Activated CD8-positive, alpha-beta T cell treated with anti-CD3 and anti-CD28 coated beads, Interleukin-2, amount 10 ng/mL, durations not matched to agents 7 days and 5 days (primary cell): ENCODE measurements around the gene FAM222A. TPM values are rescaled to one million over a fixed set of nuclear protein-coding genes. Genes with fewer than 3 reads are reported as not detected.
A peak's percentile ranks its signal among the peaks of the same experiment; 100 is the strongest.

Experiments
- ATAC-seq: fragments of 150-1000 bp; cut with Tn5 transposase; one replicate; pipeline ENCODE4 v1.10.0; 2021; ENCODE audit warnings: moderate library complexity
- CTCF ChIA-PET: fragments of 350-600 bp; sonication (Branson Sonifier 250); formaldehyde crosslinking; loops from one replicate; lab custom pipeline; 2021; ENCODE audit warnings: antibody characterized with exemption; lab: Charles Lee
- POLR2A ChIA-PET: fragments of 350-600 bp; sonication (Branson Sonifier 250); formaldehyde crosslinking; loops from one replicate; lab custom pipeline; 2021; ENCODE audit warnings: antibody characterized with exemption; lab: Charles Lee
- DNase-seq: peaks from one replicate; pipeline ENCODE4 v3.0.0-alpha.2; 2020
- H3K27ac Mint-ChIP-seq: one replicate; pipeline ENCODE4 v1.8.0; 2021; ENCODE audit warnings: mild to moderate bottlenecking, mixed read lengths
- H3K27me3 Mint-ChIP-seq: one replicate; pipeline ENCODE4 v1.8.0; 2021; ENCODE audit warnings: low read depth, mixed read lengths
- H3K36me3 Mint-ChIP-seq: one replicate; pipeline ENCODE4 v1.8.0; 2021; ENCODE audit warnings: low read depth, mixed read lengths
- H3K4me1 Mint-ChIP-seq: one replicate; pipeline ENCODE4 v1.8.0; 2021; ENCODE audit warnings: low read depth, mixed read lengths
- H3K4me3 Mint-ChIP-seq: one replicate; pipeline ENCODE4 v1.8.0; 2021; ENCODE audit warnings: mild to moderate bottlenecking, mixed read lengths
- H3K9me3 Mint-ChIP-seq: one replicate; pipeline ENCODE4 v1.8.0; 2022; ENCODE audit warnings: mixed read lengths; ENCODE audit not compliant: insufficient read depth
- total RNA-seq, 2 experiments: library from RNA; stranded (reverse); gene quantifications; one replicate each; pipeline ENCODE4 v1.2.3, GENCODE V29; 2021

Gene FAM222A
- total RNA-seq, 2 experiments from 2014 or later = 1.6 to 1.9 TPM

DNA sequence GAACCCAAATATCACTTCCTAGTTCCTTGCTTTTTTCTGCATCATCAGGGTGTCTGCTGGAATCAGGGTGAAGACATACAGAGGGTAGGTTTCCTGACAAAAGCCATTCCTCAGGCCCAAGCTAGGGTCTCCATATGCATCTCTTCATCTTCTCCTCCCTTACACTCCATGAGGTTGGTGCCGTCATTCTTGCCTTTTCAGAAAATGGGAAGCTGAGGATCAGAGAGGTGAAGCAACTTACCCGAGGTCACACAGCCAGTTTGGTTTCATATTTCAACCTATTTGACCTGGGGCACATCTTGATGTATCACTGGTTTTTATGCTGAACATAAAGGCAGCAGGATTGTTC, 7.3 kb upstream of the FAM222A start:
- POLR2A ChIA-PET = no interaction called here
- no peak overlapping the region for H3K4me3 Mint-ChIP-seq
- H3K36me3 Mint-ChIP-seq = no peaks in the 10 kb centered on the region
- ATAC-seq (no peak), DNase-seq (no peak)
- H3K4me1 Mint-ChIP-seq = no peaks in the 10 kb centered on the region
- H3K9me3 Mint-ChIP-seq = no peaks in the 10 kb centered on the region
- H3K27me3 Mint-ChIP-seq = peaks cover 9% of the 10 kb centered on the region
- H3K27ac Mint-ChIP-seq = no peak overlapping the region
- CTCF ChIA-PET = no interaction called here

DNA sequence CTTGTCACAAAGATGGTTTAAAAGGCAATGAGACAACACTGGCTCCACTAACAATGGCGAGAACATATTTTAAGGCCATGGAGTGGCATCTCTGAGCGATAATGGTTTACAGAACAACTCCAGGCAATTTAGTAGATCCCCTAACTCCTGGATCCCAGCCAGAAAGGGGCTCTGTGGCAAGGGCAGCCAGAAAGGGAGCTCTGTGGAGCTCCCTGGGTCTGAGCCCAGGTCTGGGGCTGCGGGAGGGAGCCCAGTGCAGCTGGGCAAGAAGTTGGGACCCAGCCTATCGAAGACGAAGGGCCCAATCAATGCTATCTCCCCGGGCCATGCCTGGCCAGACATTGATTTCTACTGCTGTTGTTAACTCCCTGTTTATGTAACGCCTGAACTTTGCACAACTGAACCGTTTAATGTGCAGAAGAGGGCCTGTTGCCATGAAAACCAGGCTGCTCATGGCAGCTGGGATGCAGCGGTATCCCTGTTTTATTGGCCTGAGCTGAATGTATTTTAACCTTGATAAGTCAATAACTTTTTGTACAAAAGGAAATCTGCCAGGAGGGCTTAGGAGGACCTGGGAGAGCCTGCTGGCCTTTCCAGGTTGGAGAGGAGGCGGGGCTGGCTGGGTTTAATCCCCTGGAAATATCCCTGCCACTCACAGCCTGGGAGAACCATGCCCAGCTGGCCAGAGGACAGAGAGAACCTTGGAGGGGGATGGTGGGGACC, 6.7 kb upstream of the FAM222A start:
- DNase-seq (no peak), ATAC-seq (no peak)
- Mint-ChIP-seq H3K27me3 (peaks cover 13% of the 10 kb centered on the region), H3K9me3 (no peaks in the 10 kb centered on the region), H3K4me3 (no peak overlapping the region), H3K36me3 (no peaks in the 10 kb centered on the region), H3K4me1 (no peaks in the 10 kb centered on the region), H3K27ac (no peak overlapping the region)
- POLR2A ChIA-PET = no interaction called here
- CTCF ChIA-PET = no interaction called here

DNA sequence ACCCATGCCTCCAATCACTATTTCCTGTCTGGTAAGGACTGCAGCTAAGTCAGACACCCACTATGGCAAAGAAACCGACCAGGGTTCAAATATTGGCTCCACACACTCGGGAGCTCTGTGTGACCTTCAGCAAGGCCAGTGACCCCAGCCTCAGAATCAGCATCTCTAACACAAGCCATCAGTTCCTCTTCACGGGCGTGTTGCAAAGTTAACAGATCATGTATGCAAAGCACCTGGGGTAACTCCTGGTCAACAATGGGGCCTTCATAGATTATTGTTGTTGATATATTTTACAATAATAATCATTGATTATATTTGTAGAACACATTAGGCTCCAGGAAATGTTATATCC, 6.2 kb upstream of the FAM222A start:
- CTCF ChIA-PET = no interaction called here
- Mint-ChIP-seq H3K36me3 (no peaks in the 10 kb centered on the region), H3K27ac (no peak overlapping the region), H3K4me3 (no peak overlapping the region), H3K27me3 (peaks cover 16% of the 10 kb centered on the region), H3K4me1 (no peaks in the 10 kb centered on the region), H3K9me3 (no peaks in the 10 kb centered on the region)
- POLR2A ChIA-PET = no interaction called here
- DNase-seq = no peak
- no peak for ATAC-seq

DNA sequence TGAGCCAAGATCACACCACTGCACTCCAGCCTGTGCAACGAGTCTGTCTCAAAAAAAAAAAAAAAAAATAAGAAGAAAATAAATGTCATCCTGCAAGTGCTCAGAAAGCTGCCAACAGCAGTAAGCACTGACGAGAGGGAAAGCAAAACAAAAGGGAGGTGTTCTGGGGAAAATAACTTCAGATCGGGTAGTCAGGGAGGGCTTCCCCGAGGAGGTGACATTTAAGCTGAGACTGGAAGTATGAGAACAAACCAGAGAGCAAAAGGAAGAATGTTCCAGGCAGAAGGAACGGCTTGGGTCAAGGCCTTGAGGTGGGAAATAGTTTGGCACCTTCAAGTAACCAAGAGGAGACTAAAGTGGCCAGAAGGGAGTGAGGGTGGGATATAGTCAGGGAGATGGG, 4.7 kb upstream of the FAM222A start:
- Mint-ChIP-seq H3K9me3 (no peaks in the 10 kb centered on the region), H3K4me3 (no peak overlapping the region), H3K27me3 (peaks cover 17% of the 10 kb centered on the region), H3K36me3 (no peaks in the 10 kb centered on the region), H3K27ac (no peak overlapping the region), H3K4me1 (peaks cover 3% of the 10 kb centered on the region)
- ATAC-seq = no peak
- DNase-seq = no peak
- CTCF ChIA-PET = no interaction called here
- POLR2A ChIA-PET = no interaction called here

DNA sequence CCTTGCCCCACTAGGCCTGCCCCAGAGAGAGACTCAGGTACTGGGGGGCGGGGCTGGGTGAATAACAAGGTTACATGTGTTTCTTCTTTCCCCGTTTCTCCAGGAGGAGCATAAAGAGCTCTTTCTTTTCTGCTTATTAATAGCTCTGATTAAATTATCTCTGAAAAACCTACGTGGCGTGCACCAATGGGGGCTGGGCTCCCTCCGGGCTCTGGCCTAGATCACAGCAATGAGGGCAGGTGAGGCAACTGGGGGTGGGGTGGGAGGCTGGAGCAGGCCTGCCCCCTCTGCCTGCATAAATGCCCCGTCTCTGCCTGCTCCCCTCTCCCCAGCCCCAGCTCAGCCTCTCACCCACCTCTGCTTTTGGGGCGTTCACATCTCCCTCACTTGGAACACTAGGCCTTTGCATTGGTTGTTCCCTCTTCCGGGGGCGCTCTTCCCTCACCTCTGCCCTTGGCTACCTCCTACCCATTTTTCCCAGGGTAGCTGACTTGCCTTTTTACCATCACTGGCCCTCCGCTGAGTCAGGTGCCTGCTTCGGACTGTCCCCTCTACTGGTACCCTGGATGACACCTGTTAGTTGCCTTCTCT, 4.1 kb upstream of the FAM222A start:
- POLR2A ChIA-PET = no interaction called here
- Mint-ChIP-seq H3K27me3 (peaks cover 17% of the 10 kb centered on the region), H3K36me3 (no peaks in the 10 kb centered on the region), H3K27ac (no peak overlapping the region), H3K9me3 (no peaks in the 10 kb centered on the region), H3K4me1 (peaks cover 3% of the 10 kb centered on the region), H3K4me3 (no peak overlapping the region)
- ATAC-seq (no peak), DNase-seq (no peak)
- CTCF ChIA-PET = no interaction called here

DNA sequence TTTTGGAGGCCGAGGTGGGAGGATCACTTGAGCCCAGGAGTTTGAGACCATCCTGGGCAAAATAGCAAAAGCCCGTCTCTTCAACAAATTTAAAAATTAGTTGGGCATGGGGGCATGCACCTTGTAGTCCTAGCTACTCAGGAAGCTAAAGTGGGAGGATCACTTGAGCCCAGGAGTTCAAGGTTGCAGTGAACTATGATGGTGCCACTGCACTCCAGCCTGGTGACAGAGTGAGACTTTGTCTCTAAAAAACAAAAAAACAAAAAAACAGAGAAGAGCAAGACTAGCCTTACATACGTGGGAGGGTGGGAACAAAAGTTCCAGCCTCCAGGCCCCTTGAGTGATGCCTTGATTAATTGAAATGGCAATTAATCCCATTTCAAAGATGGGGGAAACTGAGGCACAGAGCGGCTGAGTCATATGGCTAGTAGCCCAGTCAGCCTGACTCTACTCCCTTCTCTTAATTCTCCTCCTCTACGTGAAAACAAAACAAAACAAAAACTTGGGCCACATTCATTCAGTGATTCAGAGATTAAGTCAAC, 3.3 kb upstream of the FAM222A start:
- Mint-ChIP-seq H3K36me3 (no peaks in the 10 kb centered on the region), H3K27ac (no peak overlapping the region), H3K4me1 (peaks cover 9% of the 10 kb centered on the region), H3K9me3 (no peaks in the 10 kb centered on the region), H3K27me3 (peaks cover 17% of the 10 kb centered on the region), H3K4me3 (no peak overlapping the region)
- ATAC-seq (no peak), DNase-seq (no peak)
- POLR2A ChIA-PET = no interaction called here
- CTCF ChIA-PET = no interaction called here

DNA sequence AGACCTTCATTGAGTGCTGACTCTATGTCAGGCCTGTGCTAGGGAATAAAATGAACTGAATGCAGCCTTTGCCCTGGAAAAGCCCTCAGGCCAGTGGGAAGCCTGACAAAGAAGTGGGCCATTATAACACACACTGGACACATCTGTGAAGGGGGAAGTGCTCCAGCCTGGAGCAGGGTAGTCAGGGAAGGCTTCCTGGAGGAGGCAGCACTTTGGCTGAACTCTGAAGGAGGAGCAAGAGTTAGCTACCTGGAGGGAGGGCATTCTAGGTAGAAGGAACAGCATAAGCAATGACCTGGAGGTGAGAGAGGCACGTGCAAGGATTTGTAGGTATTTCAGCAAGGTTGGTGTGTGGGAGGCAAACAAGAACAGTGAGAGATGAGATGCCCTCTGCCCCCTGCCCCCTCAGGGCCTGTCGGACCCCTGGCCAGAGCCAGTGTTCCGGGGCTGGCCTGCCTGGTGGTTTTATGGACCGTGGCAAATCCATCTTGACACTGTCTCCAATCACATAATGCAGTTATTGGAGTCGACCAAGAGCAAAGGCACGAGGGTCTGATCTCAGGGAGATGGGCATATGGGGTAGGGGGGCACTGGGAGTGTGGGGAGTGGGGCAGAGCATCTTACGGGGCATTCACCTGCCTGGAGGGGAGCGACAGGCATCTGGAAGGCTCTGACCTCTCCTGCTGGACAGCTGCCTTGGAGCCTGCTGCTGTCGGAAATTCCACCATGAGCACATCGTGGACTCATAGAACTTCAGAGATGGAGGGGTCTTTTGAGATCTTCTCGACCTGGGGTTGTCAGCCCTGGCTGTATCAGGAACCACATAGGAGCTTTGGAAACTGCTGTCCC, 2.7 kb upstream of the FAM222A start:
- DNase-seq (no peak), ATAC-seq (no peak)
- CTCF ChIA-PET = no interaction called here
- Mint-ChIP-seq H3K9me3 (no peaks in the 10 kb centered on the region), H3K4me1 (peaks cover 9% of the 10 kb centered on the region), H3K4me3 (no peak overlapping the region), H3K36me3 (no peaks in the 10 kb centered on the region), H3K27ac (no peak overlapping the region), H3K27me3 (peaks cover 17% of the 10 kb centered on the region)
- POLR2A ChIA-PET = no interaction called here

DNA sequence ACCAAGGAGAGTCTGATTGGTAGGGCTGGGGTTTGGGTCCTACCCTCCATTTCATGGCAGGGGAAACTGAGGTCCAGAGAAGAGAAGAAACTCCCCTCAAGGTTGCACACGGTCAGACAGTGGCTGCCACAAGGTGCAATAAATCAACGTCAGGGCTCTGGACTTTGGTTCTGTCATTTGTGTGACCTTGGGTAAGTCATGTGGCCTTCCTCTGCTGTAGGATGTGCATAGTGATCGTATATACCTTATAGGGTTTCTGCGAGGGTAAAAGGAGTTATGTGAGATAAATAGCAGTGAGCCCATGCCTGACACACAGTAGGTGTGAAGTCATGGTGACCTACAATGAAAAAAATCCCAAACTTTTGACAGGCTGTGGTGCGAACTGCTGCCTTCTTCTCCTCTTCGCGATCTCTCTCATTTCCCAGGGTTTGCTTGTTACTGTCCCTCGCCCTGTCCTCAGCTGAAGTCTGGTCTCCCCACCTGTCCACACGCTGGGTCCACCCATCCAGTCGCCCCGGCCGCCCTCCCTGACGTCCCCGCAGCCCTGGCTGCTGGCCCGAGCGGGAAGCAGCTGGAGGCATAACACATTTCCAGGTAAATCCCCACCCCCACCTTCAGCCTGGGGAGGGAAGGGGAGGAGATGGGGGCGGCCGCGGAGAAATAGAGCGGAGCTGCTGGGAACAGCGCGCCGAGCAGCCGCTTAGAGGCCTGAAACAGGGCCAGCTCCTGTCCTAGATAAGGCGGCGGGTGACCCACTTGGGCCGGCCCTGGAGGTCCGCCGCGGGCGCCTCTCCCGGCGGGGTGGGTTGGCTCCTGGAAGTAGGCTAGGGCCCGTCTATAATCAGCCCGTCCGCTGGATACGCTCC, 1.8 kb upstream of the FAM222A start:
- ChIA-PET CTCF (no interaction called here), POLR2A (no interaction called here)
- DNase-seq = no peak
- no peaks in the 10 kb centered on the region for H3K9me3 Mint-ChIP-seq
- H3K36me3 Mint-ChIP-seq = no peaks in the 10 kb centered on the region
- H3K27ac Mint-ChIP-seq = no peak overlapping the region
- peaks cover 9% of the 10 kb centered on the region for H3K4me1 Mint-ChIP-seq
- H3K4me3 Mint-ChIP-seq = no peak overlapping the region
- peaks cover 17% of the 10 kb centered on the region for H3K27me3 Mint-ChIP-seq
- ATAC-seq = no peak

DNA sequence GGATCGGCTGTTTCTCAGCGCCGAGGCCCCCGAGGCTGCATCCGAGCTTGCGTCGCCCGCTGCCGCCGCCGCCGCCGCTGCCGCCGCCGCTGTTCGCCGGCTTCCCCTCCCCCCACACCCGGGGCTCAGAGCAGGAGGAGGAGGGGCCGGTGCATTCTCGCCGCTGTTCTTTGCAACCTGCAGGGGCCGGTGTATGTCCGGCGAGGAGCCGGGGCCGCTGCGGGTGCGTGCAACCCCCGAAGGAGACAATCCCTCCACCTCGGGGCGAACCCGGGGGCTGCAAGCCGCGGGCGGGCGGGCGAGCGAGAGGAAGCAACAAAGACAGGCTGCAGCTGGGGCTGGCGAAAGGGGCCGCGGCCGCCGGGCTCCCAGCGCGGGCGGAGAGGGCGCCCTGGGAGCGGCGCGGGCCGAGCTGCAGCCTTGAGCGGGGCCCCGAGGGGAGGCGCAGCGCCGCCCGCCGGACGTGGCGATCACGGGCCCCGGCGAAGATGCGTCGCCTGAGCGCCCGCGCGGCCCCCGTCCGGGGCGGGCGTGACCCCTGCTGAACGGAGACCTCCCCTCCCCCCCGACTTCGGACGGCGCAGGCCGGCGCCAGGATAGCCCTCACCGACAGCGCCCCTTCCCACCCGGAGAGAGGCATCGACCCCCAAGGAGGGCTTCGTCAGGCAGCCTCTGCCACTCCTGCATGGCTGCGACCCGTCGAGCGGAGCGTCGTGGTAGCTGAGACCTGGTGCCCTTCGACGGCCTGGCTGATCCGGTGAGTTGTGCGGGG, 702 bp downstream of the FAM222A start:
- H3K4me3 Mint-ChIP-seq = peak overlapping the region; percentile 69
- H3K27ac Mint-ChIP-seq = no peak overlapping the region
- ATAC-seq (peak; percentile 21), DNase-seq (peak; percentile 53)
- POLR2A ChIA-PET = no interaction called here
- peaks cover 9% of the 10 kb centered on the region for H3K4me1 Mint-ChIP-seq
- peaks cover 29% of the 10 kb centered on the region for H3K27me3 Mint-ChIP-seq
- H3K36me3 Mint-ChIP-seq = no peaks in the 10 kb centered on the region
- no peaks in the 10 kb centered on the region for H3K9me3 Mint-ChIP-seq
- CTCF ChIA-PET = interaction anchor here (0.9 to 1.4 kb wide), 3 partner anchors 117 to 196 kb away, joined by 3 to 11 read pairs (median 3); partner anchors contain the start of gene MMAB

DNA sequence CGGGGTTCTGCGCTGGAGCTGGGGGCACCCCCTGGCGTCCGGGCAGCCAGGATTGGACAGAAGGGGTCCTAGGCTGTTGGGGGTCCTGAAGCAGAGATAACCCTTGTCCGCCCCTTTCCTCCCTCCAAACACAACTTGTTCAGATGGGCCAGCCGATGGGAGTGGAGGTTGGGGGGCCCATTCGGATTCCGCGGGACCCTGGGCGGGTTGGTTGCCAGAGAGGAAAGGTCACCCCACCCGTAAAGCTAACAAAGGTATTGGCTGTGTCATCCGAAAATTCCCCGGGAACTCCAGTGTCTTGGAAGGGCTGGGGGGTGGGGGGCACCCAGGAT, 1.3 kb downstream of the FAM222A start:
- peak overlapping the region; percentile 49 for H3K4me3 Mint-ChIP-seq
- CTCF ChIA-PET = interaction anchor here (1.0 to 1.4 kb wide), 2 partner anchors 117 to 142 kb away, joined by 3 to 11 read pairs; partner anchors contain the start of gene MMAB
- H3K27me3 Mint-ChIP-seq = peaks cover 30% of the 10 kb centered on the region
- ATAC-seq (no peak), DNase-seq (no peak)
- H3K4me1 Mint-ChIP-seq = peaks cover 9% of the 10 kb centered on the region
- no peaks in the 10 kb centered on the region for H3K9me3 Mint-ChIP-seq
- POLR2A ChIA-PET = no interaction called here
- H3K27ac Mint-ChIP-seq = no peak overlapping the region
- H3K36me3 Mint-ChIP-seq = no peaks in the 10 kb centered on the region
